Measurements from ENCODE around the gene DCTPP1.

DNA sequence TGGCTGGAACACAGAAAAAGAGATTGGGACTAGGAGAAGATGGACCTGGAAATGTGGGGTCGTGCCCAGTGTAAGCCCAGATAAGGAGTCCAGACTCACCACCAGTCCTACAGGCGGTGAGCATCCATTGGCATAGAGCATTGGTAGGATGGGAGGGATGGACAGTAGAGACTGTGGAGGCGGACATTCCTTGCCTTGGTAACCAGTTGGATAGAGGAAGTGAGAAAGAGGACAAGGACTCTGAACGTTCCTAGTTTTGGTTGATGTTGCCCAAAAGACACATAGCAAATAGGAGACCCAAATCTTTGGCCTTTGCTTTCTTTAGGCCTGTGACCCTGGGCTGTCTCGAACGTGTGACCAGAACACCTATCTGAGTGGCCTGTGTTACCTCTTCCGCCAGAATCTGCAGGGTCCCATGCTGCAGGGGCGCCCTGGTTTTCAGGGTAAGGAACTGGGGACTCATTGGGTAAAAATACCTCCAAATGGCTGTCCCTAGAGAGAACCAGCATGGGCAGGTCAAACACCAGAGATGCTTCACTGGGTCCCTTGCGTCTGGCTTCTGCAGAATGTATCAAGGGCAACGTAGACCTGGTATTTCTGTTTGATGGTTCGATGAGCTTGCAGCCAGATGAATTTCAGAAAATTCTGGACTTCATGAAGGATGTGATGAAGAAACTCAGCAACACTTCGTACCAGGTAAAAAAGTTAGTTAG is 49.1 kb upstream of the DCTPP1 start:
- TF ChIP-seq, protein P1, sequence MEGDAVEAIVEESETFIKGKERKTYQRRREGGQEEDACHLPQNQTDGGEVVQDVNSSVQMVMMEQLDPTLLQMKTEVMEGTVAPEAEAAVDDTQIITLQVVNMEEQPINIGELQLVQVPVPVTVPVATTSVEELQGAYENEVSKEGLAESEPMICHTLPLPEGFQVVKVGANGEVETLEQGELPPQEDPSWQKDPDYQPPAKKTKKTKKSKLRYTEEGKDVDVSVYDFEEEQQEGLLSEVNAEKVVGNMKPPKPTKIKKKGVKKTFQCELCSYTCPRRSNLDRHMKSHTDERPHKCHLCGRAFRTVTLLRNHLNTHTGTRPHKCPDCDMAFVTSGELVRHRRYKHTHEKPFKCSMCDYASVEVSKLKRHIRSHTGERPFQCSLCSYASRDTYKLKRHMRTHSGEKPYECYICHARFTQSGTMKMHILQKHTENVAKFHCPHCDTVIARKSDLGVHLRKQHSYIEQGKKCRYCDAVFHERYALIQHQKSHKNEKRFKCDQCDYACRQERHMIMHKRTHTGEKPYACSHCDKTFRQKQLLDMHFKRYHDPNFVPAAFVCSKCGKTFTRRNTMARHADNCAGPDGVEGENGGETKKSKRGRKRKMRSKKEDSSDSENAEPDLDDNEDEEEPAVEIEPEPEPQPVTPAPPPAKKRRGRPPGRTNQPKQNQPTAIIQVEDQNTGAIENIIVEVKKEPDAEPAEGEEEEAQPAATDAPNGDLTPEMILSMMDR (IDR thresholded peaks at IDR 0.05), result no peak
- TF ChIP-seq EP300 (IDR thresholded peaks at IDR 0.05; ENCODE audit: borderline replicate concordance in 1 of 2, low read depth in 1 of 2, low read length in 1 of 2) (no peak), GABPA (IDR thresholded peaks at IDR 0.05; ENCODE audit: low read depth) (no peak), FOXJ3 (CRISPR knock-in tag; IDR thresholded peaks at IDR 0.05) (no peak), RCOR1 (IDR thresholded peaks at IDR 0.05; ENCODE audit: low read length) (no peak), MEF2A (IDR thresholded peaks at IDR 0.05; ENCODE audit: borderline replicate concordance, low read depth) (no peak), RAD21 (IDR thresholded peaks at IDR 0.05; ENCODE audit: low read length) (no peak)
- TF ChIP-seq, protein P2, sequence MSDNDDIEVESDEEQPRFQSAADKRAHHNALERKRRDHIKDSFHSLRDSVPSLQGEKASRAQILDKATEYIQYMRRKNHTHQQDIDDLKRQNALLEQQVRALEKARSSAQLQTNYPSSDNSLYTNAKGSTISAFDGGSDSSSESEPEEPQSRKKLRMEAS (IDR thresholded peaks at IDR 0.05; ENCODE audit: low read depth), result no peak
- TF ChIP-seq, protein P3, sequence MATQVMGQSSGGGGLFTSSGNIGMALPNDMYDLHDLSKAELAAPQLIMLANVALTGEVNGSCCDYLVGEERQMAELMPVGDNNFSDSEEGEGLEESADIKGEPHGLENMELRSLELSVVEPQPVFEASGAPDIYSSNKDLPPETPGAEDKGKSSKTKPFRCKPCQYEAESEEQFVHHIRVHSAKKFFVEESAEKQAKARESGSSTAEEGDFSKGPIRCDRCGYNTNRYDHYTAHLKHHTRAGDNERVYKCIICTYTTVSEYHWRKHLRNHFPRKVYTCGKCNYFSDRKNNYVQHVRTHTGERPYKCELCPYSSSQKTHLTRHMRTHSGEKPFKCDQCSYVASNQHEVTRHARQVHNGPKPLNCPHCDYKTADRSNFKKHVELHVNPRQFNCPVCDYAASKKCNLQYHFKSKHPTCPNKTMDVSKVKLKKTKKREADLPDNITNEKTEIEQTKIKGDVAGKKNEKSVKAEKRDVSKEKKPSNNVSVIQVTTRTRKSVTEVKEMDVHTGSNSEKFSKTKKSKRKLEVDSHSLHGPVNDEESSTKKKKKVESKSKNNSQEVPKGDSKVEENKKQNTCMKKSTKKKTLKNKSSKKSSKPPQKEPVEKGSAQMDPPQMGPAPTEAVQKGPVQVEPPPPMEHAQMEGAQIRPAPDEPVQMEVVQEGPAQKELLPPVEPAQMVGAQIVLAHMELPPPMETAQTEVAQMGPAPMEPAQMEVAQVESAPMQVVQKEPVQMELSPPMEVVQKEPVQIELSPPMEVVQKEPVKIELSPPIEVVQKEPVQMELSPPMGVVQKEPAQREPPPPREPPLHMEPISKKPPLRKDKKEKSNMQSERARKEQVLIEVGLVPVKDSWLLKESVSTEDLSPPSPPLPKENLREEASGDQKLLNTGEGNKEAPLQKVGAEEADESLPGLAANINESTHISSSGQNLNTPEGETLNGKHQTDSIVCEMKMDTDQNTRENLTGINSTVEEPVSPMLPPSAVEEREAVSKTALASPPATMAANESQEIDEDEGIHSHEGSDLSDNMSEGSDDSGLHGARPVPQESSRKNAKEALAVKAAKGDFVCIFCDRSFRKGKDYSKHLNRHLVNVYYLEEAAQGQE (IDR thresholded peaks at IDR 0.05; ENCODE audit: low read depth, low read length), result no peak
